Vagina (tissue), 2 donors: Measurements from ENCODE around the gene CDH4.

Source experiments
- CTCF ChIP-seq, 3 experiments: fragments of 450-650 bp in 2 of 3; fragments of 200-600 bp in 1 of 3; sonication (generic) in 1 of 3; IDR thresholded peaks; one replicate each; pipeline ENCODE4 v1.5.1; 2017 to 2019; ENCODE audit warnings: antibody characterized with exemption in 3 of 3, mild to moderate bottlenecking in 2 of 3, moderate library complexity in 2 of 3
- POLR2A ChIP-seq, 2 donors: fragments of 450-650 bp; IDR thresholded peaks; one replicate each; pipeline ENCODE4 v1.6.1; 2017; ENCODE audit warnings: antibody characterized with exemption in 2 of 2, mild to moderate bottlenecking in 2 of 2, moderate library complexity in 2 of 2

- no peak for TF ChIP-seq POLR2A (IDR thresholded peaks at IDR 0.05)
- no peak for TF ChIP-seq CTCF (IDR thresholded peaks at IDR 0.05)
These were observed 416.1 kb downstream of the CDH4 start for GRCh38 chr20:61668065-61668650.
